MM.1S (cell line): ENCODE results near the gene UST.

Experiments used
- DNase-seq: peaks from one replicate; pipeline ENCODE4 v3.0.0-alpha.2; 2015
- H2AFZ ChIP-seq: fragments of 300-600 bp; sonication (generic); 2 replicates; pipeline ENCODE4 v1.6.0; 2016; ENCODE audit warnings: antibody characterized with exemption, low read length
- H3F3A ChIP-seq: fragments of 300-600 bp; sonication (generic); 2 replicates; pipeline ENCODE4 v1.6.1; 2016; ENCODE audit warnings: mild to moderate bottlenecking, antibody characterized with exemption, low read length, moderate library complexity, mixed read lengths; ENCODE audit not compliant: insufficient read depth
- H3K27ac ChIP-seq: fragments of 300-600 bp; sonication (generic); 2 replicates; pipeline ENCODE4 v1.5.1; 2016; ENCODE audit warnings: mild to moderate bottlenecking, low read length
- H3K27me3 ChIP-seq: fragments of 300-600 bp; sonication (generic); replicated peaks from 2 replicates; pipeline ENCODE4 v1.6.0; 2016; ENCODE audit warnings: low read length; ENCODE audit not compliant: insufficient read depth
- H3K36me3 ChIP-seq: fragments of 300-600 bp; sonication (generic); replicated peaks from 2 replicates; pipeline ENCODE4 v1.6.1; 2016; ENCODE audit warnings: mild to moderate bottlenecking, low read length, mixed read lengths; ENCODE audit not compliant: insufficient read depth
- H3K4me1 ChIP-seq: fragments of 300-600 bp; sonication (generic); 2 replicates; pipeline ENCODE4 v1.6.1; 2016; ENCODE audit warnings: low read length, mixed read lengths
- H3K4me2 ChIP-seq: fragments of 300-600 bp; sonication (generic); 2 replicates; pipeline ENCODE4 v1.6.0; 2016; ENCODE audit warnings: low read depth, low read length
- H3K4me3 ChIP-seq: fragments of 300-600 bp; sonication (generic); 2 replicates; pipeline ENCODE4 v1.5.1; 2016; ENCODE audit warnings: low read length, mixed read lengths
- H3K79me2 ChIP-seq: fragments of 300-600 bp; sonication (generic); 2 replicates; pipeline ENCODE4 v1.6.1; 2016; ENCODE audit warnings: mixed run types, low read length, mixed read lengths
- H3K9ac ChIP-seq: fragments of 300-600 bp; sonication (generic); 2 replicates; pipeline ENCODE4 v1.6.1; 2016; ENCODE audit warnings: low read length, mixed read lengths
- H3K9me2 ChIP-seq: fragments of 300-600 bp; sonication (generic); replicated peaks from 2 replicates; pipeline ENCODE4 v1.6.1; 2016; ENCODE audit warnings: mild to moderate bottlenecking, low read length, mixed read lengths; ENCODE audit not compliant: insufficient read depth
- H3K9me3 ChIP-seq: fragments of 300-600 bp; sonication (generic); replicated peaks from 2 replicates; pipeline ENCODE4 v1.6.1; 2016; ENCODE audit warnings: mild to moderate bottlenecking, low read length, mixed read lengths; ENCODE audit not compliant: insufficient read depth
- H4K20me1 ChIP-seq: fragments of 300-600 bp; sonication (generic); 2 replicates; pipeline ENCODE4 v1.6.1; 2016; ENCODE audit warnings: mild to moderate bottlenecking, low read length, moderate library complexity, mixed read lengths; ENCODE audit not compliant: insufficient read depth
- EZH2 ChIP-seq: fragments of 300-600 bp; sonication (generic); optimal IDR thresholded peaks from 2 replicates; pipeline ENCODE3; 2017; ENCODE audit warnings: low read depth, mild to moderate bottlenecking, antibody characterized with exemption, low read length, mixed read lengths
- EZH2phosphoT487 ChIP-seq: fragments of 300-600 bp; sonication (generic); IDR thresholded peaks from 2 replicates; pipeline ENCODE4 v1.6.1; 2018; ENCODE audit warnings: antibody characterized with exemption, low read length
- TF ChIP-seq, protein P1 (sequence below): fragments of 300-600 bp; sonication (generic); IDR thresholded peaks from 2 replicates; pipeline ENCODE4 v1.5.1; 2016; ENCODE audit warnings: antibody characterized with exemption, low read length, mixed read lengths

Gene UST

DNA sequence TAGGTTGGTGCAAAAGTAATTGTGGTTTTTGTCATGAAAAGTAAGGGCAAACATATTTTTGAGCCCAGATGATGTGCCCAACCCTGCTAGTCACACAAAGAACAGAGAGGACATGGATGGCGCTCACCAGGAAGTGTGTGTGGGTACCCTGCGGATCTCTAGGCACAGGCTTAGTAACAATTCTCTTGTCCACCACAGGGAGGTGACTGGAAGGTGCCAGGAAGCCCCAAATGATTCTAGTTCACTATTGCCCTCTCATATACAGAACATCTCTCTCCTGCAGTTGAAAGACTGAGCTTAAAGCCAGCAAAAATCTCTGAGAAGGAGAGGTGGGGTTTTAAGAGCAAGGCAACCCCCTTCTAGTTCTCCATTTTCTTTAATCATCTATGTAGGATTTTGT lies 298.6 kb downstream of the UST start:
- H3K9me3 ChIP-seq, result no peaks in the 10 kb centered on the region
- no peaks in the 10 kb centered on the region for H3K36me3 ChIP-seq
- no peak overlapping the region for H3K4me2 ChIP-seq
- H3K9me2 ChIP-seq, result no peaks in the 10 kb centered on the region
- no peak for TF ChIP-seq EZH2
- no peak for TF ChIP-seq EZH2phosphoT487
- TF ChIP-seq, protein P1, sequence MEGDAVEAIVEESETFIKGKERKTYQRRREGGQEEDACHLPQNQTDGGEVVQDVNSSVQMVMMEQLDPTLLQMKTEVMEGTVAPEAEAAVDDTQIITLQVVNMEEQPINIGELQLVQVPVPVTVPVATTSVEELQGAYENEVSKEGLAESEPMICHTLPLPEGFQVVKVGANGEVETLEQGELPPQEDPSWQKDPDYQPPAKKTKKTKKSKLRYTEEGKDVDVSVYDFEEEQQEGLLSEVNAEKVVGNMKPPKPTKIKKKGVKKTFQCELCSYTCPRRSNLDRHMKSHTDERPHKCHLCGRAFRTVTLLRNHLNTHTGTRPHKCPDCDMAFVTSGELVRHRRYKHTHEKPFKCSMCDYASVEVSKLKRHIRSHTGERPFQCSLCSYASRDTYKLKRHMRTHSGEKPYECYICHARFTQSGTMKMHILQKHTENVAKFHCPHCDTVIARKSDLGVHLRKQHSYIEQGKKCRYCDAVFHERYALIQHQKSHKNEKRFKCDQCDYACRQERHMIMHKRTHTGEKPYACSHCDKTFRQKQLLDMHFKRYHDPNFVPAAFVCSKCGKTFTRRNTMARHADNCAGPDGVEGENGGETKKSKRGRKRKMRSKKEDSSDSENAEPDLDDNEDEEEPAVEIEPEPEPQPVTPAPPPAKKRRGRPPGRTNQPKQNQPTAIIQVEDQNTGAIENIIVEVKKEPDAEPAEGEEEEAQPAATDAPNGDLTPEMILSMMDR, result no peak
- H3K79me2 ChIP-seq, result no peaks in the 10 kb centered on the region
- H4K20me1 ChIP-seq, result no peaks in the 10 kb centered on the region
- no peak overlapping the region for H2AFZ ChIP-seq
- H3K27ac ChIP-seq, result no peak overlapping the region
- H3K4me3 ChIP-seq, result no peak overlapping the region
- H3K9ac ChIP-seq, result no peak overlapping the region
- no peaks in the 10 kb centered on the region for H3F3A ChIP-seq
- no peaks in the 10 kb centered on the region for H3K27me3 ChIP-seq
- peaks cover 11% of the 10 kb centered on the region for H3K4me1 ChIP-seq
- DNase-seq, result no peak

- no peak overlapping the region for H3K9ac ChIP-seq
- no peak overlapping the region for H3K4me3 ChIP-seq
- no peaks in the 10 kb centered on the region for H3K9me3 ChIP-seq
- DNase-seq, result no peak
- peak overlapping the region; percentile 41 for H3K4me2 ChIP-seq
- no peak overlapping the region for H3K27ac ChIP-seq
- no peaks in the 10 kb centered on the region for H3K27me3 ChIP-seq
- no peaks in the 10 kb centered on the region for H3F3A ChIP-seq
- H4K20me1 ChIP-seq, result no peaks in the 10 kb centered on the region
- no peaks in the 10 kb centered on the region for H3K9me2 ChIP-seq
- peaks cover 11% of the 10 kb centered on the region for H3K4me1 ChIP-seq
- no peaks in the 10 kb centered on the region for H3K79me2 ChIP-seq
- H2AFZ ChIP-seq, result no peak overlapping the region
- no peaks in the 10 kb centered on the region for H3K36me3 ChIP-seq
- no peak for TF ChIP-seq EZH2phosphoT487
- no peak for TF ChIP-seq EZH2
- TF ChIP-seq, protein P1, result no peak
Observed at GRCh38 chr6:149046164-149046821, 299.5 kb downstream of the UST start.

DNA sequence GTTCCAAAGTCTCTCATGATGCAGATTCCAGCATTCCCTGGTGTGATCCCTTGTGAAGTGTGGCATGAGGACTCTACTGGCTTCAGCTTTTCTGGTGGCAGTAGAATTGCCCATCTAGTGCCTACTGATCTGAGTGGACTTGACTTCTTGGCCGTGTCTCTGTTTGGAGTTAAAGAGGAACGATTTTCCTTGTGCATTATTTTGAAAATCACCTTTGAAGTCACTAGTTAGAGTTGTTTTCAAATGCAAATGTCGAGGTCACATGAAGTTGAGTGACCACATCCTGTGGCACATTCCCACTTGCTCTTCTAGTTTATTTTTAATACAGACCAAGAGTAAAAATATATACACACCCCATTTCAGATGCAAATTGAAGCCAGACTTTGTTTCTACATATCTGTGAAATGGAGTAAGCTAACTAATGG lies 300.0 kb downstream of the UST start:
- Histone ChIP-seq H2AFZ (no peak overlapping the region), H4K20me1 (no peaks in the 10 kb centered on the region), H3K9me2 (no peaks in the 10 kb centered on the region), H3K27ac (no peak overlapping the region), H3K27me3 (no peaks in the 10 kb centered on the region), H3K4me2 (peak overlapping the region; percentile 41), H3K79me2 (no peaks in the 10 kb centered on the region), H3K9ac (no peak overlapping the region), H3K4me1 (peaks cover 11% of the 10 kb centered on the region), H3K36me3 (no peaks in the 10 kb centered on the region), H3K4me3 (no peak overlapping the region), H3F3A (no peaks in the 10 kb centered on the region), H3K9me3 (no peaks in the 10 kb centered on the region)
- no peak for DNase-seq
- TF ChIP-seq, protein P1, result no peak
- no peak for TF ChIP-seq EZH2phosphoT487
- TF ChIP-seq EZH2, result no peak
